Cerebellar cortex (tissue), 1 donor: ENCODE measurements around the gene PAX8.

Experiments used
- DNase-seq: peaks from one replicate; pipeline ENCODE4 v3.0.0-alpha.2; 2015; ENCODE audit warnings: low spot score

The PAX8 gene

DNA sequence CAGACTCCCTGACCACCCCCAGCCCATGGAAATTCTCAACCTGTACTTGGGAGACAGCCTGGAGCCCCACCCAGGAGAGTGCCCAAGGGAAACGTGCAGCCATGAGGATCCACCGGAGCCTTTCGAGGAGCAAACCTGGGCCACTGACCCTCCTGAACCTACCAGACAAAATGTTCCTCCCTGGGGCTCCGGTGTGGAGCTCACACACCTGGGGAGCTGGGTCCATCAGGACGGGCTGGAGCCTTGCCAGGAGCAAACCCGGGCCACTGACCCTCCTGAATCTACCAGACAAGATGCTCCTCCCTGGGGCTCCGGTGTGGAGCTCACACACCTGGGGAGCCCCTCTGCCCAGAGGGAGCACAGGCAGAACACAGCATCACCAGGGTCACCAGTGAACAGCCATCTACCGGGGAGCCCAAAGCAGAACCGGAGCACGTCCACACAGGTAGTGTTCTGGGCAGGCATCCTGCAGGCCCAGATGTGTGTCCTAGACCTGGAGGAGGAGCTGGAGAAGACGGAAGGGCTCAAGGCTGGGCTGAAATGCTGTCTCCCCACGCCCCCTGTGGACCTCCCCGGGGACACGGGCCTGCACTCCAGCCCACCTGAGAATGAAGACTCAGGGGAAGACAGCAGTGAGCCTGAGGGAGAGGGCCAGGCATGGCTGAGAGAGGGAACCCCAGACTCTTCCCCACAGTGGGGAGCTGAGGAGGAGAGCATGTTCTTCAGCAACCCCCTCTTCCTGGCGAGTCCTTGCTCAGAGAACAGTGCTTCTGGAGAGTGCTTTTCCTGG is 96.1 kb downstream of the PAX8 start:
- no peak for DNase-seq

GRCh38 chr2:113181258-113182051 is 97.3 kb downstream of the PAX8 start:
- DNase-seq, result no peak

GRCh38 chr2:113180131-113180946 is 98.4 kb downstream of the PAX8 start:
- DNase-seq, result no peak

DNA sequence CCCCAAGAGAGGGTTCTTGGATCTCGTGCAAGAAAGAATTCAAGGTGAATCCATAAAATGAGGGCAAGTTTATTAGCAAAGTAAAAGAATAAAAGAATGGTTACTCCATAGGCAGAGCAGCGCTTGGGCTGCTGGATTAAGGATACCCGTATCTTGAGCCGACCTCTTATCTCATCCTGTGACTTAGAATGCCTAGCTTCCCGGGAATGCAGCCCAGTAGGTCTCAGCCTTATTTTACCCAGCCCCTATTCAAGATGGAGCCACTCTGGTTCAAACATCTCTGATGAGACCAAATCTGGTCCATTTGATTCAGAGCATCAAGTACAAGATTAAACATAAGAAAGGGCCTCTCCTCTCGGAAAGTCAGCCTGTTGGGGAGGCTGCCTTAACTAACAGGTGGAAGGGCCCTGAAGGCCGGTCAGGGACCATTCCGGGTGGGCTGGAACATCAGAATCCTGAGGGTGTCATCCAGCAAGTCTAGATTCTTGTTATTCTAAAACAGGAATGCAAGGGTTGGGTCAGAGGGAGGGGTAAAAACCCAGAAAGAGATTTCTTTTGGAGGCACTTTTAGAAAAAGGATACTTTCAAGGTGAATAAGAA is 99.2 kb downstream of the PAX8 start:
- no peak for DNase-seq

DNA sequence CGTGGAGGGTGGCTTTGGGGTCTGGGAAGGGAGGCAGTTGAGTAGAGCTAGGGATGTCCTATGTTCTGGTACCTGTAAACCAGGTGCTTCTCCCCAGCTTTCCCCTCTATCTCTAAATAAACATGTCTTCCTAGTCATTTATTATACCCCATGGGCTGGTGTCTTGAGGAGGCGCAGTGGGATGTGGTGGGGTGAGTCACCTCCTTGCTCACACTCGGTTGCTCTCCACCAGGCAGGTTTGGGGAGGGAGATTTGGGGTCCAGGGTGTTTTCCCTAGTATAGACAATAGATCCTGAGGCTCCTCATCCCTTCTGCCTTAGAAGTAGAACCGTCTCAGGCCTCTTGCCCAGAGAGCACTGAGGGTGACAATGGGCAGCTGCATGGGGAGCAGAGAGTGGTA is 99.8 kb downstream of the PAX8 start:
- DNase-seq, result no peak

DNA sequence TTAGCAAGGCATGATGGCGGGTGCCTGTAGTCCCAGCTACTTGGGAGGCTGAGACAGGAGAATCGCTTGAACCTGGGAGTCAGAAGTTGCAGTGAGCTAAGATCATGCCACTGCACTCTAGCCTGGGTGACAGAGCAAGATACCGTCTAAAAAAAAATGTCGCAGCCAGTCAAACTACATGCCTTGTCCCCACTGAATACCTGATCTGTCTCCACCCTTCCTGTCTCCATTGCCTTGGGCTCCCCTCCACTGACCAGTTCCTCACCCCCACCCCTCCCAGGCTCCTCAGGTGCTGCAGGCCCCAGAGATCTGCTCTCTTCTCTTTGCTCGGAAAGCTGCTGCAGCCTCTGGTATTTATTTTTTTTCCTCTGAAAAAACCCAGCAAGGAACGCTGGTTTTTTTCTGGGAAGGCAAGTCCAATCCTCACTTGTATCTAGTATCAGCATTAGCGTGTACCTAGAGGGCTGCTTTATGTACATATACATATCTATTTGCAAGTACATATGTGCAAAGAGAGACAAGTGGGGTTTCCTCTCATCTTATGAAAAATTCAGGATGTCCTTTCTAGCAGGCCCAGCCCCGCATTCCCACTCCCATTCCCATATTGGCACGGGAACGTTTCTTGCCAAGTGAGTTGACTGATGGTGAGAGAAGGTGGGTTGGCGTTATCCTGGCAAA is 100.5 kb downstream of the PAX8 start:
- DNase-seq, result no peak

DNA sequence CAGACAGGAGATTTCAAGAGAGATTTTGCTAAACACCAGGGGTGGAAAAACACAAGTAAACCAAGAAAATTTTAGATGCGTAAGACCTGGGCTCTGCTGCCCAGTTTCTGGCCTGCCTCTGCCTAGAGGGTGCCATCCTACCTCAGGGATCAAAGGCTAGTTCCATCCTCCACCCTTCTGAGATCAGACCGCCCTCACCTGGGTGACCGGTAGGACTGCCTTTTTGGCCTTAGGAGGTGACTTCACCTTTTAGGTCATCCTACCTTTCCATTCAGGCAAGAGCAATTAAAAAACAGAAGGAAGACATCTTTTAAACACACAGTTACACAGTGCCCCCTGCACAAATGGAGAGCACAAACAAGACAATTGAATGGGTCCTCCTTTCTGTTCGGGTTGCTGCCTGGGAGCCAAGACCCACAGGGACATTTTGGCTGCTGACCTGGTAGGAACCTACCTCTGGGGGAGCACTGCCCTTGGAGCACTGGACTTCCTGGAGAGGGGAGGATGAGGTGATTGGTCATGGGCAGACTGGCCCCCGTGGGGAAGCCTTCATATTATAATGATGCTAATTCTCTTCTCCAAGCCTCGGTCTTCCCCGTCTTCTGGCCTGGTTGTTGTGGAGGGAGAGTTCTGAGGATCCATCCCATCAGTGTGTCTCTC is 101.9 kb downstream of the PAX8 start:
- DNase-seq, result no peak

GRCh38 chr2:113175736-113176695 is 102.7 kb downstream of the PAX8 start:
- no peak for DNase-seq

DNA sequence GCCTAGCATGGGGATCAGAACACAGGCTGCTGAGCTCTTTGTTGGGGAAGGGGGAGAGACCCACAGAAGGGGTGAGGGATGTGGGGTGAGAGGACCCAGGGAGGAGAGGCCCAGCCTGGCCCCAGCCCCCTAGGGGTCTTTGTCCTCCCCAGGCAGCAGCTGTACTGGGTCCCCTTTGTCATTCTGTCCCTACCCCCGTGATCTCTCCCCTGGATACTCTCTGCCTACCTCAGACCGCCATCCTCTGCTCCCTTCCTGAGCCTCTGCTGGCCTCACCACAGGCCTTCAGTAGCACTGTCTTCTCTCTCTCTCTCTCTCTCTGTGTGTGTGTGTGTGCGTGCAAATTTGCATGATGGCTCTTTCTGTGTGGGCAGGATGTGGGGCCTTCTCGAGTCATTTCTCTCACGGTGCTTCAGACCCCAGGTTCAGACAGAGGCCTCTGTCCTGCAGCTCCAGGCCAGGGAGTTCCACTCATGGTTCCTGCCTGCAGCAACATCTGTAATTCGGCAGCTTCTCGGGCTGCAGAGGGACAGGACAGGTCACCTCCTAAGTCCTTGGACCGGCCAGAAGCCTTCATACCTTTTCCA is 103.6 kb downstream of the PAX8 start:
- DNase-seq, result no peak

DNA sequence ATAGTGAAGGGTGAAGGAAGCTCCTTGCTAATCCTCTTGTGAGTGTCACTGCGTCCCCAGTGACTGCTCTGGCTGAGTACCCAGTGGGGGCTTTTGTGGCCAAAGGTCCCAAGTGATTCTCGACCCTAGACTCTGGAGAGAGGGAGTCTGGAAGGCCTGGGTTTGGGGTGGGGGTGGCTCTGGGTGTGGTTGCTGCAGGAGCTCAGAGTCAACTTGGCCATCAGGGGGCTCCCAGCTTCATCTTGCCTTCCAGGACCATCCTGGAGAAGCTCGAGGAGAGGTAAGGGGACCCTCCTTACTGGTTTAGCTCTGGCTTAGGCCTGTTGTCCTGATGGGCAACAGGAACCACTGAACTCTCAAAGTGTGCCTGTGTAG is 104.4 kb downstream of the PAX8 start:
- no peak for DNase-seq

- DNase-seq, result no peak
Observed at GRCh38 chr2:113173542-113174375, 105.0 kb downstream of the PAX8 start, which contains the start of gene PSD4. Gene PSD4 (plus strand): TSS chr2:113173971. CDS start chr2:113182457, 8,486 bp downstream.

DNA sequence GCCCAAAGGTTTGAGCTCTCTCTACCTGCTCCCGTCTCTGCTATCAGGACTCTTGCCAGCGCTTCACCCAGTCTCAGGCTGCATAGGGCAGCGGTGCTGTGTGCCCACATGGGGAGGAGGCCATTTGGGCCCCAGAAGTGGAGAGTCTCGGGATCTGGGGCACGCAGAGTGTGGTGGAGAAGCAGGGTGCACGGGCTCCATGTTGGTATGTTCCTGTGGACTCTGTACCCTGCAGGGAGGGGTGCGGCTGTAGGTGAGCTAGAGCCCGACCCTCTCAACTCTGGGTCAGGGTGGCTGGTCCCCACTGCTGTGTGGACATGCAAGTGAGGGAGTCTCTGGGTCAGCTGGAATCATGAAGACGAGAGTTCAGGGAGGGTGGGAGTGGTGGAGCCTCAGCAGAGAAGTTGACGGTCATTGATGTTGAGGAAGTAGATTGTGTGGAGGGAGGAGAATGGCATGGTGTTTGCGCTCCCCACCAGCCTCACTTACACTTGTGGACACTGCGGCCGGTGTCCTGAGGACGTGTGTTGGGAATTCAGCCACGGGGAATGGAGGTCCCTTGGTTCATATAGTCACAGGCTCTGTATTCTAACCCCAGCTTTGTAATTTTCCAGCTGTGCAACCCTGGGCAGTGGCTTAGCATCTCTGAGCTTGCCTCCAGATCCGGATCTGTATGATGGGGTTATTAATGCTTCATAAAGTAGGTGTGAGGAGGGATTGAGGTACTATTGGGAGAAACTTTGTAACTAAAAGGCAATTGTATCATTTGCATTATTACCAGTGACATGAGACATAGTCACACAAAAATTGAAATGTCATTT is 105.8 kb downstream of the PAX8 start:
- no peak for DNase-seq

GRCh38 chr2:113171334-113172075 is 107.2 kb downstream of the PAX8 start:
- DNase-seq, result no peak

DNA sequence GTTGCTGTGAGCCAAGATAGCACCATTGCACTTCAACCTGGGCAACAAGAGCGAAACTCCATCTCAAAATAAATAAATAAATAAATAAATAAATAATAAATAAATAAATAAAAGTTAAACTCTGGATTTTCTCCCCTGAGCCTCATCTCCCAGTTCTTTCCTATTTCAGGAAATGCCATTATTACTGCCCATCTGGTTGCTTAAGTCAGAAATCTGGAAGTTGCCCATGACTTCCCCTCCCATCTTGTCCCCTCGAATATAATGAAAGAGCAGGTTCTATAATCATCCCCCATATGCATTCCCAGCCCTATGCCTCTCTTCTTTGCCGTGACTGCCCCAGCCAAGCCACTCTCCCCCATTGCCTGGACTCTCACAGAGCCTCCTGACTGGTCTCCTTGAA is 109.1 kb downstream of the PAX8 start:
- DNase-seq, result no peak

DNA sequence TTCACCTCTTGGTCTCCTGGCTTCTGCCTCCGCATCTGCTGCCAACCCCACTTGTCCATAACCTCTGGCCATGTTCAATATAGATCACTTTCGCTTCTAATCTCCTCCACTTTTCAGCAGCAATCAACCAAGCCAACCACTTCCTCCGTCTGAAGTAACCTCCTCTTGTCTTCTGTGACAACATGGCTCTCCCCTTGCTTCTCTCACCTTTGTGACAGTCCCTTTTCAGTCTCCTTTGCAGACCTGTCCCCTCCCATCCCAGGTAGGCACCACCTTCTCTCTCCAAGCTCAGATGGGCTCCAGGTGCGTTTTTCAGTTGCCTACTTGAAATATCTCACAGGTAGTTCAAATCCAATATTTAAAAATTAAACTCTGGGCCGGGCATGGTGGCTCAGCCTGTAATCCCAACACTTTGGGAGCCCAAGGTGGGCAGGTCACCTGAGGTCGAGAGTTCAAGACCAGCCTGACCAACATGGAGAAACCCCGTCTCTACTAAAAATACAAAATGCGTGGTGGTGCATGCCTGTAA is 109.7 kb downstream of the PAX8 start:
- DNase-seq, result no peak

GRCh38 chr2:113167962-113168340 is 110.8 kb downstream of the PAX8 start:
- DNase-seq, result no peak
